GM04504 (cell line): ENCODE measurements around the gene CLASP1.
"Not testable (repeated sequence)": the region's sequence is repeated elsewhere in the genome, so short reads cannot be mapped to it uniquely, and the experiment has no call there.

ENCODE experiments used
- DNase-seq: peaks from one replicate; pipeline ENCODE4 v3.0.0-alpha.2; 2012; ENCODE audit warnings: low read depth

The CLASP1 gene

GRCh38 chr2:121504316-121504715 lies 144.9 kb downstream of the CLASP1 start:
- no peak for DNase-seq

GRCh38 chr2:121502781-121503180 lies 146.5 kb downstream of the CLASP1 start:
- DNase-seq, result no peak

- no peak for DNase-seq
Measured at GRCh38 chr2:121502246-121502645, 147.0 kb downstream of the CLASP1 start.

- no peak for DNase-seq
Measured at GRCh38 chr2:121501554-121501953, 147.7 kb downstream of the CLASP1 start.

- DNase-seq, result no peak
Measured at GRCh38 chr2:121501031-121501430, 148.2 kb downstream of the CLASP1 start.

GRCh38 chr2:121498731-121499130 lies 150.5 kb downstream of the CLASP1 start:
- no peak for DNase-seq

- no peak for DNase-seq
Measured at GRCh38 chr2:121492409-121492808, 156.9 kb downstream of the CLASP1 start.

- no peak for DNase-seq
Measured at GRCh38 chr2:121491518-121491917, 157.7 kb downstream of the CLASP1 start.

GRCh38 chr2:121490584-121491133 lies 158.6 kb downstream of the CLASP1 start:
- DNase-seq, result no peak

- DNase-seq, result no peak
Measured at GRCh38 chr2:121489911-121490583, 159.2 kb downstream of the CLASP1 start.

GRCh38 chr2:121489284-121489683 lies 160.0 kb downstream of the CLASP1 start:
- no peak for DNase-seq

- no peak for DNase-seq
Measured at GRCh38 chr2:121486191-121486790, 163.0 kb downstream of the CLASP1 start.

- no peak for DNase-seq
Measured at GRCh38 chr2:121485039-121485438, 164.2 kb downstream of the CLASP1 start.

GRCh38 chr2:121483846-121484245 lies 165.4 kb downstream of the CLASP1 start:
- DNase-seq, result no peak

- DNase-seq, result no peak
Measured at GRCh38 chr2:121483021-121483420, 166.2 kb downstream of the CLASP1 start.

GRCh38 chr2:121480826-121481225 lies 168.4 kb downstream of the CLASP1 start:
- DNase-seq, result no peak

- no peak for DNase-seq
Measured at GRCh38 chr2:121479882-121480522, 169.3 kb downstream of the CLASP1 start.

- no peak for DNase-seq
Measured at GRCh38 chr2:121478996-121479745, 170.1 kb downstream of the CLASP1 start.

GRCh38 chr2:121478358-121478995 lies 170.8 kb downstream of the CLASP1 start:
- not testable (repeated sequence) for DNase-seq

- no peak for DNase-seq
Measured at GRCh38 chr2:121476684-121477083, 172.6 kb downstream of the CLASP1 start.

GRCh38 chr2:121475811-121476571 lies 173.3 kb downstream of the CLASP1 start:
- no peak for DNase-seq
